HG03439 (cell line): ENCODE measurements around the gene C12orf76.

Source experiments
- ATAC-seq: cut with Tn5 transposase; IDR thresholded peaks from one replicate; pipeline ENCODE4 v1.9.1; 2021; ENCODE audit warnings: mild to moderate bottlenecking, moderate library complexity; ENCODE audit not compliant: unreplicated experiment

C12orf76 gene

DNA sequence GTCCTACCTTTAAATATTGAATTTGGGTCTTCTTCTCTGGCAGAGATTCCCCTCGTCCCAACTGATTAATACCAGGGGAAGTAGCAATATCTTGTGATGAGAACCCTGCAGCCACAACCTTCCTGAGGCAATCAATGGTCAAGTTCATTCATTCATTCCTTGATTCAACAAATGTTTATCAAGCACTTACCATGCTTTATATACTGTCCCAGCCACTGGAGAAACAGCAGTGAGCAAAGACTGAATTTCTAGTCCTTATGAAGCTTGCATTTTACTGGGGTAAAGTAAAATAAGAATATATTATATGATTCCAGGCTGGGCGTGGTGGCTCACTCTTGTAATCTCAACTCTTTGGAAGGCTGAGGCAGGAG, 51.9 kb downstream of the C12orf76 start:
- ATAC-seq, result no peak

DNA sequence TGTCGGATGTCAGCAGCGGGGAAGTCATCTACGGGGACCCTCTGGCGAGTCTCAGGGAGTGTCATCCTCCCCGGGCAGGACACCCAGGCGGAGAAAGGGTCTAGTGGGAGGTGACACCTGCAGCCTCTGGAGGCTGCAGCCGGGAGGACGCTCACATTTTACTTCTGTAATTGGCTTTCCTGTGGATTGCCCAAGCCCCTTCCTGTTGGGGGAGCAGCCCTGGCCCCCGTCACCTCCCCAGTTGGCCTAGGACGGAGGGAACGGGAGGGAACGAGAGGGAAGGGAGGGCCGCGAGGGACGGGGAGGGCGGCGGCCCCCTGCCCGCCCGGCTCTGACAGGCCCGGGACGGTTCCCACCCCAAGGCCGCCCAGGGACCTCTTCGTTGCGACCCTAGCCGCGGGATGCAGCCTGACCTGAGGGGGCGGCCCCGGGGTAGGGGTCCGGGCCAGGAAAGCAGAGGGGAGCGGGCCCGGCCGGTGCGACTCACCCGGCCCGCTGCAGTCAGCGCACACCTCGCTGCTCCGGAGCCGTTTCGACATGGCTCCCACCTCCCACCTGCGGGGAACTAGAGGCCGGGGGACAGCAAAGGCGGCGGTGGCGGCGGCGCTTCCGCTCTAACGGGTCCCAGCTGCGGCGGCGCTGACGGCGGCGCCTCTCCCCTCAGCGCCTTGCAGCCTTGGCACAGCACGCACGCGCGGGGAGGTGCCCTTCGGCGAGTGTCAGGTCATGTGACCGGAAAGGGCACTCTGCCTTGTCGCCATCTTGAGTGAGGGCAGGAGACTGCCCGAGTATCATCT, 52.4 kb downstream of the C12orf76 start, which contains the start of gene GIT2:
Gene GIT2 (minus strand): TSS at position 683 of the 797 bp plus-strand sequence. CDS start 144 bp downstream, at position 539.
- peak; percentile 59 for ATAC-seq

DNA sequence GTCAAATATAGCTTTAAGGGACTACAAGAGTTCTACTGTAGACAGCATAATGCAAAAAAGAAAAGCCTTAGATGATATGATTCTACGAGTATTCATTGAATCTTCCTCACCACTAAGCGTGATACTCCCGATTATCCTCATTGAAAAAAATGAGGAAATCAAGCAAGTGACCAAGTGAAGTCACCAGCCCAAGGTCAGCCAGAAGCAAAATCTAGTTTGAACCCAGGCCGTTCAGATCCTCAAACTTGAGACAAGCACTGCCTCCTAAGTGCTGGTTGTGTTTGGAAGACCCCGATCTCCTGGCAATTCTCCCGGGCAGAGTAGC, 53.0 kb downstream of the C12orf76 start:
- no peak for ATAC-seq

DNA sequence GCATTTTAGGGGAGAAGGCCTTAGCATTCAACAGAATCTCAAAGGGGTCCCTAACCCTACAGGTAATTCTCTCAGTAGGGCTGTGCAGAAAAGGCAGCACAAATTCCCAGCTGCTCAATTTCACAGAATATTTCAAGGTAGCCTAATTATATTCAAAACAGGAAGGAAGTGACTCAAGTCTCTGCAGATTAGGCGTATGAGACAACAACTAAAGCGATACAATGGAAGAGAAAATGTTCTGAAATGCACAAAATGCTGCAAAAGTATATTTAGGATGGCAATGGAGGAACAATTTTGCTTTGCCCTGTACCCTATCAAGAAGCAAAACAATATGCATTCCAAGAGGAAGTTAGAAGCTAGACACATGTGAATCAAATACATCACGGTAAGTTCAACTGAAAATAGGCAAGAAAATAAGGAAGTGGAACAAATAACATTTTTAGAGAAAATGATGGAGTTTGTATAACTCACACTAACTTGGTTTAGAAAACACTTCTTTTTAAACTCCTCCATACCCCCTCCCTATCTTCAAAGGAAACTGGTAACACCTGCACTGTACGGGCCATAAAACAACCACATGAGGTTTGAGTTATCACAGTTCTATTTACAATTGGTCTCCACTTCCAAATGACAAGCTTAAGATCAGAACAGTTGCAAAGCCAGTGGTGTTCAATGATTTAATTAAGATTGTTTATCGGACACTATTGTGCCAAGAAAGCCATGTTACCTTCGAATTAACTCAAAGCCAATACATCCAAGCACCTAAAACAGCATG, 53.7 kb downstream of the C12orf76 start:
- ATAC-seq, result no peak

DNA sequence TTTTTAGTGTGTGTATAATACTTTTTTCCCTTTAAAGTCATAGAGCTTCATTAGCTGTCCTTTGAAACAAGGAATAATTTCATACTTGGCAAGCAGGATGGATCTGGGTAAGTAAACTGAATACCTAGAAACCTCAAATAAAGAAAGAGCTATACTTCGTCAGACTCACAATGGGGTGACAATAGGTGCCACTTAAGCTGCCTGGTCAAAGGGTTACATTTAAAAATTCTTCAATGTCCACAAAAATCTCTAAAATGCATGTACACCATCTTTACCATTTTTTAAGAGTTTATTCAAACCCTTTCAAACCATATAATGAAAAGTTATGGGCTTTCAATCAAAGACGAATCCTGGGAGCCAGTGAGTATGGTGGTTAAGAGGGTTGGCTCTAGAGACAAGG, 55.2 kb downstream of the C12orf76 start:
- ATAC-seq, result no peak

DNA sequence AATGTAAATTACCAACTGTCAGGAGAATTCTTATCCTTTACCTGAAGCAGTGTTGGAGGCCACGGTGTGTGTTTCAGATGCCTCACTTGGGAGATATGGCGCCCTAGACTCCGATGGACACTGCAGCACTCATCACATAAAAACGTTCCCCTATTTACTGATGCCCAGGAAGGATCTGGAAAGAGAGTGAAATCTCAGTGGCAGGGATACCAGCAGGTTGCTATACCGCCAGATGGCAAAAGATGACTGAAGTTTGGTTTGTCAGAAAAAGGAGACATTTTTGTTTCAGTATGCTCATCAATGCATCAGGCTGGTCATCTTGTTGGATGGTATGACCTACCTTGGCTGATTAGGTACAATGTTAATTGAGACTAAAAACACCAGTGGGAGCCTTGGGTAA, 56.7 kb downstream of the C12orf76 start:
- ATAC-seq, result no peak
